Right atrium auricular region (tissue), 2 donors: ENCODE results near the gene SGO2. TPM values are rescaled to one million over a fixed set of nuclear protein-coding genes. Genes with fewer than 3 reads are reported as not detected.
A peak's percentile ranks its signal among the peaks of the same experiment; 100 is the strongest.

Experiments used
- DNase-seq: peaks from one replicate; pipeline ENCODE4 v3.0.0-alpha.2; 2019; ENCODE audit warnings: low spot score
- H3K27ac ChIP-seq, 2 donors: fragments of 200-600 bp; sonication (generic); 1 replicate in 1 of 2; 2 replicates in 1 of 2; pipeline ENCODE4 v1.5.1; 2016 to 2019
- H3K27me3 ChIP-seq, 2 donors: fragments of 200-600 bp; sonication (generic); one replicate each; pipeline versions ENCODE4 v1.5.1 to v1.6.0; 2017 to 2019
- H3K36me3 ChIP-seq: fragments of 200-600 bp; sonication (generic); one replicate; pipeline ENCODE4 v1.5.1; 2016
- H3K4me1 ChIP-seq, 2 donors: fragments of 200-600 bp; sonication (generic); one replicate each; pipeline versions ENCODE4 v1.5.1 to v1.6.0; 2017 to 2019
- H3K4me3 ChIP-seq, 2 donors: fragments of 200-600 bp; sonication (generic); 1 replicate in 1 of 2; 2 replicates in 1 of 2; pipeline ENCODE4 v1.5.1; 2017 to 2019; ENCODE audit warnings: mild to moderate bottlenecking in 1 of 2, moderate library complexity in 1 of 2
- H3K9me3 ChIP-seq, 2 donors: fragments of 200-600 bp; sonication (generic); one replicate each; pipeline ENCODE4 v1.5.1; 2019
- CTCF ChIP-seq, 2 donors: fragments of 200-600 bp; sonication (generic); IDR thresholded peaks; one replicate each; pipeline ENCODE4 v1.5.1; 2019; ENCODE audit warnings: antibody characterized with exemption in 2 of 2
- total RNA-seq, 2 donors: library from RNA; depleted of rRNA; stranded (reverse); fragments of >200 nt; gene quantifications; one replicate each; pipeline ENCODE4 v1.1.0, GENCODE V29; 2016

The SGO2 gene
- total RNA-seq, 2 donors from 2014 or later: 1.9 to 2.5 TPM

GRCh38 chr2:200482194-200482593 is 43.8 kb upstream of the SGO2 start:
- TF ChIP-seq CTCF (IDR thresholded peaks at IDR 0.05): no peak
- DNase-seq: no peak
- Histone ChIP-seq H3K9me3 (no peaks in the 10 kb centered on the region), H3K36me3 (peaks cover 9% of the 10 kb centered on the region), H3K27ac (no peak overlapping the region), H3K4me3 (no peak overlapping the region), H3K27me3 (no peaks in the 10 kb centered on the region), H3K4me1 (no peaks in the 10 kb centered on the region)

- Histone ChIP-seq H3K36me3 (no peaks in the 10 kb centered on the region), H3K4me1 (no peaks in the 10 kb centered on the region), H3K4me3 (no peak overlapping the region), H3K27ac (no peak overlapping the region), H3K9me3 (no peaks in the 10 kb centered on the region), H3K27me3 (no peaks in the 10 kb centered on the region)
- no peak for DNase-seq
- peak in 1 of 2 donors; percentile 44 for TF ChIP-seq CTCF (IDR thresholded peaks at IDR 0.05)
Observed at GRCh38 chr2:200483729-200484198, 42.2 kb upstream of the SGO2 start.

- TF ChIP-seq CTCF (IDR thresholded peaks at IDR 0.05): no peak
Observed at GRCh38 chr2:200484934-200485333, 41.1 kb upstream of the SGO2 start.

GRCh38 chr2:200486529-200486928 is 39.5 kb upstream of the SGO2 start:
- Histone ChIP-seq H3K4me1 (no peaks in the 10 kb centered on the region), H3K36me3 (peaks cover 16% of the 10 kb centered on the region), H3K27ac (no peak overlapping the region), H3K27me3 (no peaks in the 10 kb centered on the region), H3K9me3 (no peaks in the 10 kb centered on the region), H3K4me3 (no peak overlapping the region)
- TF ChIP-seq CTCF (IDR thresholded peaks at IDR 0.05): no peak
- no peak for DNase-seq

More at GRCh38 chr2:200484934-200485333, 41.1 kb upstream of the SGO2 start:
- Histone ChIP-seq H3K9me3 (no peaks in the 10 kb centered on the region), H3K27me3 (no peaks in the 10 kb centered on the region), H3K27ac (no peak overlapping the region), H3K36me3 (peaks cover 5% of the 10 kb centered on the region), H3K4me3 (no peak overlapping the region), H3K4me1 (no peaks in the 10 kb centered on the region)
- no peak for DNase-seq

- no peaks in the 10 kb centered on the region for H3K9me3 ChIP-seq
- no peak for DNase-seq
- H3K27ac ChIP-seq: no peak overlapping the region
- no peak overlapping the region for H3K4me3 ChIP-seq
- no peaks in the 10 kb centered on the region for H3K27me3 ChIP-seq
- H3K4me1 ChIP-seq: no peaks in the 10 kb centered on the region
- TF ChIP-seq CTCF (IDR thresholded peaks at IDR 0.05): no peak
- peaks cover 32% of the 10 kb centered on the region for H3K36me3 ChIP-seq
Observed at GRCh38 chr2:200488169-200488568, 37.8 kb upstream of the SGO2 start.

- no peak for DNase-seq
Observed at GRCh38 chr2:200490001-200490400, 36.0 kb upstream of the SGO2 start.

More at GRCh38 chr2:200490001-200490400, 36.0 kb upstream of the SGO2 start:
- no peak overlapping the region for H3K27ac ChIP-seq
- H3K4me1 ChIP-seq: no peaks in the 10 kb centered on the region
- peaks cover 44% of the 10 kb centered on the region for H3K36me3 ChIP-seq
- H3K9me3 ChIP-seq: no peaks in the 10 kb centered on the region
- H3K27me3 ChIP-seq: no peaks in the 10 kb centered on the region
- TF ChIP-seq CTCF (IDR thresholded peaks at IDR 0.05): no peak
- no peak overlapping the region for H3K4me3 ChIP-seq
